Heart left ventricle (tissue), 16 donors: ENCODE results near the gene CEP85. TPM values are rescaled to one million over a fixed set of nuclear protein-coding genes. Genes with fewer than 3 reads are reported as not detected.

Experiments
- ATAC-seq, 4 donors: fragments of 200-7000 bp; cut with Tn5 transposase; one replicate each; pipeline ENCODE4 v1.9.1; 2020 to 2022; ENCODE audit warnings: moderate library complexity in 4 of 4, mild to moderate bottlenecking in 3 of 4, moderate number of reproducible peaks in 1 of 4
- DNase-seq, 5 donors: peaks; one replicate each; pipeline ENCODE4 v3.0.0-alpha.2; 2020
- H3K27ac ChIP-seq, 12 donors: fragments of 200-600 bp; sonication (generic) in 4 of 12; one replicate each; pipeline versions ENCODE4 v1.5.0 to v1.8.0; 2016 to 2022; ENCODE audit warnings: mild to moderate bottlenecking in 2 of 12
- H3K27me3 ChIP-seq, 9 donors: fragments of 200-600 bp; sonication (generic) in 2 of 9; one replicate each; pipeline versions ENCODE4 v1.5.1 to v1.8.0; 2016 to 2022; ENCODE audit warnings: mild to moderate bottlenecking in 3 of 9
- H3K36me3 ChIP-seq, 9 donors: fragments of 200-600 bp; sonication (generic) in 2 of 9; one replicate each; pipeline versions ENCODE4 v1.5.0 to v1.8.0; 2018 to 2022; ENCODE audit warnings: mild to moderate bottlenecking in 2 of 9
- H3K4me1 ChIP-seq, 12 donors: fragments of 200-600 bp; sonication (generic) in 4 of 12; one replicate each; pipeline versions ENCODE4 v1.5.0 to v1.8.0; 2016 to 2022; ENCODE audit warnings: mild to moderate bottlenecking in 3 of 12
- H3K4me3 ChIP-seq, 12 donors: fragments of 200-600 bp; sonication (generic) in 4 of 12; one replicate each; pipeline versions ENCODE4 v1.5.0 to v1.8.0; 2017 to 2022; ENCODE audit warnings: mild to moderate bottlenecking in 9 of 12, moderate library complexity in 4 of 12
- H3K9me3 ChIP-seq, 12 donors: fragments of 200-600 bp; sonication (generic) in 4 of 12; one replicate each; pipeline versions ENCODE4 v1.5.0 to v1.8.0; 2016 to 2022; ENCODE audit warnings: mild to moderate bottlenecking in 1 of 12
- CTCF ChIP-seq, 12 donors: fragments of 200-600 bp; sonication (generic) in 4 of 12; IDR thresholded peaks; one replicate each; pipeline versions ENCODE4 v1.5.0 to v1.8.0; 2018 to 2022; ENCODE audit warnings: antibody characterized with exemption in 12 of 12, mild to moderate bottlenecking in 5 of 12
- POLR2A ChIP-seq, 2 donors: fragments of 450-650 bp; IDR thresholded peaks; one replicate each; pipeline ENCODE4 v1.6.1; 2017; ENCODE audit warnings: antibody characterized with exemption in 2 of 2, mild to moderate bottlenecking in 2 of 2, moderate library complexity in 2 of 2
- WGBS, 4 donors: extraction: QIAGEN DNeasy Blood & Tissue Kit in 2 of 4; methylation state at CpG; one replicate each; pipeline versions ENCODE4 v1.1.5 to v1.1.7; 2013 to 2018; 5-methylcytosine and 5-hydroxymethylcytosine counted together
- intact Hi-C, 10 donors: fragments of 100-400 bp; cut with DNase I; formaldehyde crosslinking; loops; one replicate each; pipeline versions ENCODE4 v1.11.1 to v1.14.2; 2022
- polyA plus RNA-seq, 2 donors: library from polyadenylated mRNA; stranded (reverse); fragments of 200-250 nt; gene quantifications; one replicate each; pipeline ENCODE4 v1.2.3, GENCODE V29; 2013
- total RNA-seq, 9 donors: library from RNA; depleted of rRNA in 2 of 9; stranded (reverse); fragments of >200 nt in 2 of 9; fragmentation: NEBNext Ultra II Directional in 3 of 9; extraction: Animal tissue kit (Norgen Biotek cat#: 25700) in 3 of 9; gene quantifications; one replicate each; pipeline versions ENCODE4 v1.1.0 to v1.2.4, GENCODE V29; 2016 to 2023
- donor health status: ischemic (EF 13 %, LVEDD 7.1; RV severe dilation, severe dysfunction).
- donor health status: healthy with polysubstance abuse.
- donor health status: DM: no; HTN: yes; CAD: no.
- donor health status: DM: no; HTN: no; CAD: no.
- donor health status: ischemic (EF 25% LVEDD 6.9; RV normal size, moderate dysfunction).
- donor health status: ischemic (EF 25% LVEDD 5.7; RV mildly dilated, moderate dysfunction).
- donor health status: healthy.
- donor health status: DM: yes; HTN: yes; CAD: no.
- donor health status: ischemic (EF 35%, LVEDD 5.7; RV mildly dilated, moderate dysfunction).
- donor health status: nonischemic (EF 11% LVEDD 7.7; RV severe dilation, severe dysfunction).
- donor health status: DM: yes; HTN: yes; CAD: no.
- donor health status: PGD.
- donor health status: ischemic (EF 29% LVEDD 5.4; RV normal size, mild dysfunction).
- donor health status: nonischemic (EF 23%, LVEDD 6.1; RV moderate dilation, normal function).

Gene CEP85
- total and polyA plus RNA-seq, 11 donors = 13.4 to 180 (median 41.6) TPM

GRCh38 chr1:26277719-26278118 is 43.7 kb downstream of the CEP85 start:
- peaks cover 0 to 48% (median 34%) of the 10 kb centered on the region in 9 donors for H3K36me3 ChIP-seq
- no peak for ATAC-seq
- peak in 1 of 5 donors; percentile 23 for DNase-seq
- H3K27ac ChIP-seq = peak overlapping the region in 10 of 12 donors; percentile 82 to 98 (median 92)
- no peak overlapping the region for H3K4me3 ChIP-seq
- peaks cover 8 to 81% (median 65%) of the 10 kb centered on the region in 12 donors for H3K4me1 ChIP-seq
- no peaks in the 10 kb centered on the region for H3K9me3 ChIP-seq
- intact Hi-C loops = loop anchor here in 4 of 10 donors (2.0 to 5.0 kb wide), 4 partner anchors 43 to 165 kb away; partner anchors contain the start of genes C1orf232 (in 2 of the 4), ZNF593 (in 2 of the 4) and PDIK1L (in 1 of the 4)
- no peaks in the 10 kb centered on the region for H3K27me3 ChIP-seq
- TF ChIP-seq POLR2A (IDR thresholded peaks at IDR 0.05) (no peak), CTCF (IDR thresholded peaks at IDR 0.05) (no peak)
- WGBS, 4 donors = 70 to 83% (median 79%) methylated on average over 1 of the region's 1 CpG

- no peaks in the 10 kb centered on the region for H3K9me3 ChIP-seq
- intact Hi-C loops = loop anchor here in 3 of 10 donors (2.0 to 5.0 kb wide), 4 partner anchors 42 to 166 kb away; partner anchors contain the start of genes C1orf232 (in 2 of the 3), ZNF593 (in 2 of the 3) and PDIK1L (in 1 of the 3)
- peaks cover 0 to 46% (median 31%) of the 10 kb centered on the region in 9 donors for H3K36me3 ChIP-seq
- no peaks in the 10 kb centered on the region for H3K27me3 ChIP-seq
- DNase-seq (peak in 2 of 5 donors; percentile 69), ATAC-seq (peak in 1 of 4 donors; percentile 3)
- H3K27ac ChIP-seq = peak overlapping the region in 11 of 12 donors; percentile 82 to 98 (median 93)
- WGBS, 4 donors = 52 to 62% (median 58%) methylated on average over 4 of the region's 4 CpGs
- TF ChIP-seq CTCF (IDR thresholded peaks at IDR 0.05) (no peak), POLR2A (IDR thresholded peaks at IDR 0.05) (no peak)
- H3K4me1 ChIP-seq = peaks cover 8 to 87% (median 65%) of the 10 kb centered on the region in 12 donors
- peak overlapping the region in 1 of 12 donors; percentile 92 for H3K4me3 ChIP-seq
These were observed 44.3 kb downstream of the CEP85 start for GRCh38 chr1:26278303-26278702.

GRCh38 chr1:26278724-26279455 is 44.9 kb downstream of the CEP85 start:
- ATAC-seq (peak in 1 of 4 donors; percentile 4), DNase-seq (peak in 2 of 5 donors; percentile 50 to 64)
- intact Hi-C loops = loop anchor here in 3 of 10 donors (2.0 to 5.0 kb wide), 4 partner anchors 42 to 167 kb away; partner anchors contain the start of genes C1orf232 (in 2 of the 3), ZNF593 (in 2 of the 3) and PDIK1L (in 1 of the 3)
- WGBS, 4 donors = 40 to 56% (median 52%) methylated on average over 9 of the region's 9 CpGs
- no peaks in the 10 kb centered on the region for H3K27me3 ChIP-seq
- peaks cover 8 to 93% (median 65%) of the 10 kb centered on the region in 12 donors for H3K4me1 ChIP-seq
- TF ChIP-seq CTCF (IDR thresholded peaks at IDR 0.05) (no peak), POLR2A (IDR thresholded peaks at IDR 0.05) (no peak)
- peaks cover 0 to 46% (median 30%) of the 10 kb centered on the region in 9 donors for H3K36me3 ChIP-seq
- H3K4me3 ChIP-seq = peak overlapping the region; percentile 56 to 99 (median 74)
- H3K27ac ChIP-seq = peak overlapping the region; percentile 60 to 98 (median 92)
- H3K9me3 ChIP-seq = no peaks in the 10 kb centered on the region
